Measurements from ENCODE around the gene TPPP2.

DNA sequence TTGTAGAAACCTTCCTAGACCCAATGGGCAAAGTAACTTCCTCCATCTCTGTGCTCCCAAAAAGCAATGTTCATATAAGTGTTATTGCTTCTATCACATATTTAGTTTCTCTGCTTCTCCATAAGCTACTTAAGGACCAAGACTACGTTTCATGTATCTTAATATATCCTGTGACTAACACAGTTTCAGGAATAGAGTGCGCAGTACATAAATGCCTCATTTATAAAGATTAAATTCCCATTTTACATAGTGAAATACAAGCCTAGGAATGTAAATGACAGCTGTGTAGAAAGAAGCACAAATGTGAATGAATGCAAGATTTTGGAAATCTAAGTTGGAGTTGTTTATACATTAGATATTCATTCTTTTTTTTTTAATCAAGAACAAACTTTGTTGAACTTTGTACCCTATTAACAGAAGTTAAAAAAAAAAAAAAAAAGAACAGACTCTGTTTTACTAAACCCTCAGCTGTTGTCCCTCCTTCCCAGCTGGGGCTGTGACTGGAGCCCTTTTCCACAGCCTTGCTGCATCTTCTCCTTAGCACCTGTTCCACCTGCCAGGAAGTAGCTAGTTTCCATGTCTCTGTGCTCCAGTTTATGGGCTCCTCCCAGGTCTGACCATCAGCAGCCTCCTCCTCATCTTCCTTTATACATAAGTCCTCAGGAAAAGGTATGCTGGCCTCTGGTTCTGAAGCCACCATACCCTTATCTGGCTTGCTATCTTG, 47.2 kb upstream of the TPPP2 start:
- TF ChIP-seq CTCF (IDR thresholded peaks at IDR 0.05) = no peak
- TF ChIP-seq POLR2AphosphoS5 (IDR thresholded peaks at IDR 0.05; ENCODE audit: low read depth, low read length) = no peak
